DMS53 treated with DMSO at 0.1 percent for 48 hours (cell line): ENCODE results near the gene TULP4.
"Not testable (repeated sequence)": the region's sequence is repeated elsewhere in the genome, so short reads cannot be mapped to it uniquely, and the experiment has no call there.

Experiments
- DNase-seq: peaks from one replicate; lab custom pipeline; 2025; ENCODE audit not compliant: unreplicated experiment; lab: John Stamatoyannopoulos, UW

The TULP4 gene

DNA sequence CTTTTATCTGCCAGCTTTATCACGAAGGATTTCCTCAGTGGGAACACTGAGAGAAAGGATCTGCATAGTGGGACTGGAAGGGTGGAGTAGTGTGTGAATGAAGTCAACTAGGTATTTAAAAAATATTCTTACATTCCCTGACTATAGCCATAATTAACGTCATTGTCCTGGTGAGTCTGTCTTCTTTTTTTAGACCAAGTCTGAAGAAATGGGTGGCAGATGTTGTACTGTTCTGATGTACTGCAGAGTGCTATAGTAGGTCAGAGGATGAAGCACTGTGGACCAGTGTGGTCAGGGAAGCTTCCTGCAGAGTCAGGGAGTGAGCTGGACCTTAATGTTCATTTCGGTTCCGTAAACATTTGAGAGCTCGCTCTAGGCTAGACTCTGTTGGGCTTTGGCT, 11.9 kb downstream of the TULP4 start:
- DNase-seq: no peak

GRCh38 chr6:158327211-158327610, 14.9 kb downstream of the TULP4 start:
- DNase-seq: no peak

DNA sequence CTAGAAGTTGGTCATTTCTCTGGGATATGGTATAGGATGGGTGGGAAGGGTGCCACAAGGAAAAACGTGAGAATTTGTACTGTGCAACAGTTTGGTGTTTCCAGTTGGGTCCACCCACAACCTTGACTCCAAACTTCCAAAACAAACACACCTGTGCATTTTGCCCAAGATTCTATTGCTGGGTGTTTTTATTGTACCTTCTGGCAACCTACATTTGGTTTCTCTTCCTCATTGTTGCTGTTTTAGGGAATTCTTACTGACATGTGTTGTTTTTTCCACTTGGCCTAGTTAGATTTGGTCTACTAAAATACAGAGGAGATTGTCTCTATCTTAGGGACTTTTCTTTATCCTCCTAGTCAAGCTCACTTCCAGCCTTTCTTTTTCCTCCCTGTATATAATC, 16.7 kb downstream of the TULP4 start:
- DNase-seq: no peak

- no peak for DNase-seq
Measured at GRCh38 chr6:158329531-158329930, 17.3 kb downstream of the TULP4 start.

DNA sequence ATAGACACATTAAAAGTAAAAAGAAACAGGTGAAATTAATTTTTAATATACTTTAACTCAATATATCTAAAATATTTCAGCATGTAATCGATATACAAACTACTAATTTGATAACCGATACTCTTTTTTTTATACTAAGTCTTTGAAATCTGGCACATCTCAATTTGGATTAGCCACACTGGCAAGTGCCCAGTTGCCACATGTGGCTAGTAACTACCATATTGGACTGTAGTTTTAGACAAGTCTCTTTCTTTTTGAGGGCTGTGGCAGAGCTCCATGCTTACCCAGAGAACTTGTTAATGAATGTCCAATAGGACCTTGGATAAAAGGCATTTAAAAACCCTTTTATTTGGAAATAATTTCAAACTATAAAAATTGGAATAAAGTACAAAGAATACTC, 17.8 kb downstream of the TULP4 start:
- DNase-seq: no peak

DNA sequence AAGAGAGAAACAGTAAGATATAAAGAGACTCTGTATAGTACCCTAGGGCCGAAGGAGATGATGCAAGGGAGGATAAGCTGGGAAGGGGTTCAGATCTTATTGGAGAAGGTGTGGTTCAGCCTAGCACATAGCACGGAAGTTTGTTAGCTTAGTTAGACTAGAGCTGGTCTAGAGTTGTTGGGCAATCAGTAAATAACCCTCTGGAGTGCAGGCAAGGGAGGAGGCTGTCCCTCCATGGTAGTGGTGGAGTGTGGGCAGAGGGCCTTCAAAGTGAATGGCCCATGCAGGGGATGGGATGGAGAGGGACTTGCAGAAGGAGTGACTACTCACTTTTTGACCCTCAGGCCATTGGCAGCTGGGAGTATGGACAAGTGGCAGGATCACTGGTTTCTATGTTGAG, 20.0 kb downstream of the TULP4 start:
- DNase-seq: no peak

- DNase-seq: no peak
Measured at GRCh38 chr6:158333094-158333493, 20.8 kb downstream of the TULP4 start.

- DNase-seq: no peak
Measured at GRCh38 chr6:158334534-158334933, 22.3 kb downstream of the TULP4 start.

DNA sequence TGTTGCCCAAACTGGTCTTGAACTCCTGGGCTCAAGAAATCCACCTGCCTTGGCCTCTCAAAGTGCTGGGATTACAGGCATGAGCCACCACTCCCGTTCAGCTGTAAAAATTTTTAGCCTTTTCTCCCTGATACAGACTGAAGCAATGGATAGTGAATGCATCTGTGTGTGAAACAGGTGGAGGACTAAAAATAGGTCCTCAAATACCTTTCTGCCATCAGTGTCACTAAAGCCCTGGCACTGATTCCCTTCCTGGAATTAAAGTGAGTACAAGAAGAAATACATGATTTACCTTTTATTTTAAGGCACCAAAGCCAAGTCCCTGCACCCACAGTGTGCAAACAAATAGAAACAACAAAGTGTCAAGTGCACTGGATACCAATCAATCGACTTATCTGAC, 25.1 kb downstream of the TULP4 start:
- DNase-seq: no peak

GRCh38 chr6:158338311-158339112, 26.2 kb downstream of the TULP4 start:
- no peak for DNase-seq

DNA sequence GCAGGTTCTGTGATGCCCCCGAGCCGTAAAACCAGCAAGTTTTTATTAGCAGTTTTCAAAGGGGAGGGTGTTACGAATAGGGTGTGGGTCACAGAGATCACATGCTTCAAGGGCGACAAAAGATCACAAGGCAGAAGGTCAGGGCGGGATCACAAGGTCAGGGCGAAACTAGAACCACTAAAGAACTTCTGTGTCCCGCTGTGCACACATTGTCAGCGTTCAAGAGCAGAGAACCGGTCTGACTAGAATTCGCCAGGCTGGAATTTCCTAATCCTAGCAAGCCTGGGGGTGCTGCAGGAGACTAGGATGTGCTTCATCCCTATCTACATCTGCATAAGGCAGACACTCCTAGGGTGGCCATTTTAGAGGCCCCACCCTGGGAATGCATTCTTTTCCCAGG, 26.9 kb downstream of the TULP4 start:
- peak; percentile 6 for DNase-seq

DNA sequence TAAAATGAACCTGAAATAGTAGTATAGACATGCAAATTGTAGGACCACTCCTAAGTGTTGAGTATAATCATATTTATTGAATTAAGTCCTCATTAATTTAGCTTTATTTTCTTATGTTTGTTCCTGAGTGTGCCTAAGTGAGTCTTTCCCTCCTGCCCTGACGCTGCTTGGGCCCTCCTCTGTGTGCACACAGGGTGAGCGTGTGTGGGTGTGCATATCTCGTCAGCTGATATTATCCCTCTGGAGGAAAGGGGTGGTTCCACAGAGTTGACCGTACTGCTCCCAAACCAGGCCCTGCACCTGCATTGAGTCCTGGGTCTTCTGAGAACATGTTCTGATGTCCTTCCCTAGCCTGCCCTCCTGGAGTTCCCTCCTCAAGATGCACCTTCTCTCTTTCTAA, 28.0 kb downstream of the TULP4 start:
- DNase-seq: no peak

GRCh38 chr6:158344534-158344933, 32.3 kb downstream of the TULP4 start:
- DNase-seq: no peak

DNA sequence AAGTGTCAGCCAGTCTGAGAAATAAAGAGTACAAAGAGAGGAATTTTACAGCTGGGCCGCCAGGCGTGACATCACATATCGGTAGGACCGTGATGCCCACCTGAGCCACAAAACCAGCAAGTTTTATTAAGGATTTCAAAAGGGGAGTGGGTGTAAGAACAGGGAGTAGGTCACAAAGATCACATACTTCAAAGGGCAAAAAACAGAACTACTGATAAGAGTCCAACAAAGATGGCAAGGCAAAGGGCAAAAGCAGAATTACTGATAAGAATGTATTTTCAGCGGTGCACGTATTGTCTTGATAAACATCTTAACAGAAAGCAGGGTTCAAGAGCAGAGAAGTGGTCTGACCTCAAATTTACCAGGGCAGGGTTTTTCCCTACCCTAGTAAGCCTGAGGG, 33.2 kb downstream of the TULP4 start:
- DNase-seq: not testable (repeated sequence)

GRCh38 chr6:158347335-158347734, 35.1 kb downstream of the TULP4 start:
- DNase-seq: no peak

- not testable (repeated sequence) for DNase-seq
Measured at GRCh38 chr6:158348737-158349504, 36.7 kb downstream of the TULP4 start.

DNA sequence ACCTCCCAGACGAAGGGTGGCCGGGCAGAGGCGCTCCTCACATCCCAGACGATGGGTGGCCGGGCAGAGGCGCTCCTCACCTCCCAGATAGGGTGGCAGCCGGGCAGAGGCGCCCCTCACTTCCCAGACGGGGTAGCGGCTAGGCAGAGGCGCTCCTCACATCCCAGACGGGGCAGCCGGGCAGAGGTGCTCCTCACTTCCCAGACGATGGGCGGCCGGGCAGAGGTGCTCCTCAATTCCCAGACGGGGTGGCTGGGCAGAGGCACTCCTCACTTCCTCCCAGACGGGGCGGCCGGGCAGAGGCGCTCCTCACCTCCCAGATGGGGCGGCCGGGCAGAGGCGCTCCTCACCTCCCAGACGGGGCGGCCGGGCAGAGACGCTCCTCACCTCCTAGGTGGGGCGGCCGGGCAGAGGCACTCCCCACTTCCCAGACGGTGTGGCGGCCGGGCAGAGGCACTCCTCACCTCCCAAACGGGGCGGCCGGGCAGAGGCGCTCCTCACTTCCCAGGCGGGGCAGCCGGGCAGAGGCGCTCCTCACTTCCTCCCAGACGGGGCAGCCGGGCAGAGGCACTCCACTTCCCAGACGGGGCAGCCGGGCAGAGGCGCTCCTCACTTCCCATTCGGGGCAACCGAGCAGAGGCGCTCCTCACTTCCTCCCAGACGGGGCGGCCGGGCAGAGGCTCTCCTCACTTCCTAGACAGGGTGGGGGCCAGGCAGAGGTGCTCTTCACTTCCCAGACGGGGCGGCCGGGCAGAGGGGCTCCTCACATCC, 37.4 kb downstream of the TULP4 start:
- not testable (repeated sequence) for DNase-seq

- not testable (repeated sequence) for DNase-seq
Measured at GRCh38 chr6:158350731-158351130, 38.5 kb downstream of the TULP4 start.

DNA sequence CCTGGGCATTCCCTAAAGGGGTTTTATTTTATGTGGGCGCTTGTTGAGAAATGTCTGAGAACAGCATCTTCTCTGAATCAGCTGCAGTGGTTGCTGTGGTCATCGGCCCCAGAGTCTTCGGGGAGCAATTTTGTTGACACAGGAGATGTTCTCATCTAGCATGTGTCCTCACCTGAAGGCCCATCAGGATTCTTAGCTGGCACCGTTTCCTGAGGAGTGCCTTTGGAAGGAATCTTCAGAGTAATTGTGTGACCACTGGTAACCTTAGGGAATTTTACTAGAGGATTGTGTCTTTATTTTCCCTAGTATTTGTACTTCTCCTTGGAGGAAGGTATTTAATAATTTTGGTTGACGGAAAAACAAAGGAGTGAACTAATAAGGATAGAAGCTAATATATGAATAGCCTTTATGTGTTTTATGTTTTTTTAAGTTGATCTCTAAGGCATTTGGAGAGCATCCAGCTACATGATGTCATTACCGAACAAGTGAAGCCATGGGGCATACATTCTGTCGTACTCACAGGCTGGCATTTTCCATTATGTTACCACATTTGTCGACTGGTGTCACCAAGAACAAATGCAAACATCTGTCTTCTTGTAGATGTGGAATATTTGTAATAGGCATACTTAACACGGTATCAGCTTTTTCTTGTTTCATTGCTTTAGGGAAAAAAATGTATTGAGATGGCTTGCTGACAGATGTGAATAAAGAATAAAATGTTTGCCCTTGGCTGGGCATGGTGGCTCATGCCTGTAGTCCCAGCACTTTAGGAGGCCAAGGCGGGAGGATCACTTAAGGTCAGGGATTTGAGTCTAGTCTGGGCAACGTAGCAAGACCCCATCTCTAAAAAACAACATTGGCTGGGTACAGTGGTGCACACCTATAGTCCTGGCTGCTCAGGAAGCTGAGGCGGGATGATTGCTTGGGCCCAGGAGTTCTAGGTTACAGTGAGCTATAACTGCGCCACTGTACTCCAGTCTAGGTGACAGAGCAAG, 41.9 kb downstream of the TULP4 start:
- no peak for DNase-seq
